ENCODE measurements around the gene GPR161. TPM values are rescaled to one million over a fixed set of nuclear protein-coding genes. Genes with fewer than 3 reads are reported as not detected.
A peak's percentile ranks its signal among the peaks of the same experiment; 100 is the strongest.

GPR161 gene
- total RNA-seq, 1 donor from 2014 or later = 16.3 TPM

GRCh38 chr1:168114845-168115244, 21.9 kb downstream of the GPR161 start:
- intact Hi-C loops (cut with DNase I) = no loop called here
- no peaks in the 10 kb centered on the region for H3K9me3 ChIP-seq
- peaks cover 0 to 4% of the 10 kb centered on the region in 2 donors for H3K36me3 ChIP-seq
- no peak for TF ChIP-seq CTCF (IDR thresholded peaks at IDR 0.05)
- H3K27me3 ChIP-seq = no peaks in the 10 kb centered on the region
- H3K4me3 ChIP-seq = no peak overlapping the region
- no peak for DNase-seq (ENCODE audit: low spot score in 2 of 2)
- no peak overlapping the region for H3K27ac ChIP-seq
- no peaks in the 10 kb centered on the region for H3K4me1 ChIP-seq

GRCh38 chr1:168112673-168113305, 23.9 kb downstream of the GPR161 start:
- TF ChIP-seq CTCF (IDR thresholded peaks at IDR 0.05) = no peak
- H3K4me3 ChIP-seq = no peak overlapping the region
- H3K27me3 ChIP-seq = no peaks in the 10 kb centered on the region
- DNase-seq (ENCODE audit: low spot score in 2 of 2) = peak in 1 of 2 donors; percentile 74
- H3K4me1 ChIP-seq = no peaks in the 10 kb centered on the region
- no peaks in the 10 kb centered on the region for H3K9me3 ChIP-seq
- H3K36me3 ChIP-seq = peaks cover 0 to 4% of the 10 kb centered on the region in 2 donors
- H3K27ac ChIP-seq = peak overlapping the region in 1 of 2 donors; percentile 47
- intact Hi-C loops (cut with DNase I) = no loop called here

GRCh38 chr1:168110896-168111545, 25.7 kb downstream of the GPR161 start:
- no peak for TF ChIP-seq CTCF (IDR thresholded peaks at IDR 0.05)
- H3K9me3 ChIP-seq = no peaks in the 10 kb centered on the region
- H3K4me3 ChIP-seq = no peak overlapping the region
- no peaks in the 10 kb centered on the region for H3K4me1 ChIP-seq
- intact Hi-C loops (cut with DNase I) = no loop called here
- no peak overlapping the region for H3K27ac ChIP-seq
- peak in 1 of 2 donors; percentile 5 for DNase-seq (ENCODE audit: low spot score in 2 of 2)
- H3K27me3 ChIP-seq = no peaks in the 10 kb centered on the region
- H3K36me3 ChIP-seq = peaks cover 0 to 4% of the 10 kb centered on the region in 2 donors

- no peak for TF ChIP-seq CTCF (IDR thresholded peaks at IDR 0.05)
- Histone ChIP-seq H3K4me3 (no peak overlapping the region), H3K9me3 (no peaks in the 10 kb centered on the region), H3K27ac (no peak overlapping the region), H3K4me1 (no peaks in the 10 kb centered on the region), H3K27me3 (no peaks in the 10 kb centered on the region), H3K36me3 (peaks cover 6 to 14% of the 10 kb centered on the region in 2 donors)
- no peak for DNase-seq (ENCODE audit: low spot score in 2 of 2)
- intact Hi-C loops (cut with DNase I) = no loop called here
Measured at GRCh38 chr1:168106274-168106673, 30.5 kb downstream of the GPR161 start.

GRCh38 chr1:168105846-168106245, 30.9 kb downstream of the GPR161 start:
- intact Hi-C loops (cut with DNase I) = no loop called here
- Histone ChIP-seq H3K4me1 (no peaks in the 10 kb centered on the region), H3K9me3 (no peaks in the 10 kb centered on the region), H3K27ac (no peak overlapping the region), H3K36me3 (peaks cover 6 to 14% of the 10 kb centered on the region in 2 donors), H3K4me3 (no peak overlapping the region), H3K27me3 (no peaks in the 10 kb centered on the region)
- DNase-seq (ENCODE audit: low spot score in 2 of 2) = no peak
- TF ChIP-seq CTCF (IDR thresholded peaks at IDR 0.05) = no peak
